ENCODE results near the gene RAVER2.

- no peak for TF ChIP-seq CTCF (IDR thresholded peaks at IDR 0.05; ENCODE audit: extremely low read depth in 1 of 2, insufficient read depth in 1 of 2, low read depth in 1 of 2, low read length in 2 of 2)
- no peak for TF ChIP-seq MAX (IDR thresholded peaks at IDR 0.05; ENCODE audit: insufficient read depth, insufficient read length)
- TF ChIP-seq POLR2AphosphoS5 (IDR thresholded peaks at IDR 0.05; ENCODE audit: insufficient read depth, low read depth, low read length): no peak
- TF ChIP-seq EZH2 (IDR thresholded peaks at IDR 0.05; ENCODE audit: borderline replicate concordance, low read depth, low read length, severe bottlenecking): no peak
Measured at GRCh38 chr1:64846573-64847430, 101.9 kb downstream of the RAVER2 start.
